ENCODE data around the gene HHEX. TPM values are rescaled to one million over a fixed set of nuclear protein-coding genes. Genes with fewer than 3 reads are reported as not detected.

Gene HHEX
- total RNA-seq, 1 experiment from 2014 or later: 0.19 TPM

GRCh38 chr10:92655426-92655825 is 34.3 kb upstream of the HHEX start:
- ChIA-PET CTCF (interaction anchor here (0.5 kb wide), 1 partner anchor 235 kb away, joined by 3 read pairs; no protein-coding TSS in a partner anchor), POLR2A (no interaction called here)
- Mint-ChIP-seq H3K9me3 (ENCODE audit: unreplicated experiment) (no peaks in the 10 kb centered on the region), H3K27me3 (ENCODE audit: insufficient read depth, unreplicated experiment) (no peaks in the 10 kb centered on the region), H3K4me1 (ENCODE audit: insufficient read depth, unreplicated experiment) (no peaks in the 10 kb centered on the region), H3K4me3 (ENCODE audit: unreplicated experiment) (no peak overlapping the region), H3K27ac (ENCODE audit: low read depth, unreplicated experiment) (no peak overlapping the region), H3K36me3 (ENCODE audit: insufficient read depth, unreplicated experiment) (peaks cover 31% of the 10 kb centered on the region)
- no peak for TF ChIP-seq CTCF (IDR thresholded peaks at IDR 0.05; ENCODE audit: unreplicated experiment)
- DNase-seq (ENCODE audit: unreplicated experiment): no peak
- intact Hi-C loops (cut with micrococcal nuclease): no loop called here
- BruUV-seq (replicated peaks): no TSS peak

GRCh38 chr10:92656266-92656961 is 33.3 kb upstream of the HHEX start:
- BruUV-seq (replicated peaks): no TSS peak
- no peaks in the 10 kb centered on the region for H3K27me3 Mint-ChIP-seq (ENCODE audit: insufficient read depth, unreplicated experiment)
- H3K4me1 Mint-ChIP-seq (ENCODE audit: insufficient read depth, unreplicated experiment): no peaks in the 10 kb centered on the region
- no peak for DNase-seq (ENCODE audit: unreplicated experiment)
- ChIA-PET POLR2A (interaction anchor here (0.7 kb wide), 1 partner anchor 17 kb away, joined by 3 read pairs; no protein-coding TSS in a partner anchor), CTCF (no interaction called here)
- H3K4me3 Mint-ChIP-seq (ENCODE audit: unreplicated experiment): no peak overlapping the region
- intact Hi-C loops (cut with micrococcal nuclease): no loop called here
- no peak for TF ChIP-seq CTCF (IDR thresholded peaks at IDR 0.05; ENCODE audit: unreplicated experiment)
- H3K27ac Mint-ChIP-seq (ENCODE audit: low read depth, unreplicated experiment): no peak overlapping the region
- H3K36me3 Mint-ChIP-seq (ENCODE audit: insufficient read depth, unreplicated experiment): peaks cover 31% of the 10 kb centered on the region
- H3K9me3 Mint-ChIP-seq (ENCODE audit: unreplicated experiment): no peaks in the 10 kb centered on the region

- peak; percentile 34 for DNase-seq (ENCODE audit: unreplicated experiment)
- no peak overlapping the region for H3K4me3 Mint-ChIP-seq (ENCODE audit: unreplicated experiment)
- no peaks in the 10 kb centered on the region for H3K9me3 Mint-ChIP-seq (ENCODE audit: unreplicated experiment)
- no peak overlapping the region for H3K27ac Mint-ChIP-seq (ENCODE audit: low read depth, unreplicated experiment)
- intact Hi-C loops (cut with micrococcal nuclease): no loop called here
- BruUV-seq (replicated peaks): no TSS peak
- H3K36me3 Mint-ChIP-seq (ENCODE audit: insufficient read depth, unreplicated experiment): peaks cover 27% of the 10 kb centered on the region
- H3K27me3 Mint-ChIP-seq (ENCODE audit: insufficient read depth, unreplicated experiment): no peaks in the 10 kb centered on the region
- TF ChIP-seq CTCF (IDR thresholded peaks at IDR 0.05; ENCODE audit: unreplicated experiment): no peak
- POLR2A ChIA-PET: interaction anchor here (0.7 to 0.9 kb wide), 2 partner anchors 9 to 18 kb away, joined by 3 read pairs; no protein-coding TSS in a partner anchor
- CTCF ChIA-PET: no interaction called here
- no peaks in the 10 kb centered on the region for H3K4me1 Mint-ChIP-seq (ENCODE audit: insufficient read depth, unreplicated experiment)
Measured at GRCh38 chr10:92657024-92657423, 32.7 kb upstream of the HHEX start.

GRCh38 chr10:92662848-92663247 is 26.9 kb upstream of the HHEX start:
- no peak for DNase-seq (ENCODE audit: unreplicated experiment)
- Mint-ChIP-seq H3K36me3 (ENCODE audit: insufficient read depth, unreplicated experiment) (no peaks in the 10 kb centered on the region), H3K9me3 (ENCODE audit: unreplicated experiment) (peaks cover 11% of the 10 kb centered on the region), H3K4me3 (ENCODE audit: unreplicated experiment) (no peak overlapping the region), H3K27ac (ENCODE audit: low read depth, unreplicated experiment) (no peak overlapping the region), H3K4me1 (ENCODE audit: insufficient read depth, unreplicated experiment) (no peaks in the 10 kb centered on the region), H3K27me3 (ENCODE audit: insufficient read depth, unreplicated experiment) (no peaks in the 10 kb centered on the region)
- TF ChIP-seq CTCF (IDR thresholded peaks at IDR 0.05; ENCODE audit: unreplicated experiment): no peak
- intact Hi-C loops (cut with micrococcal nuclease): no loop called here
- BruUV-seq (replicated peaks): no TSS peak
- ChIA-PET CTCF (no interaction called here), POLR2A (interaction anchor here (0.7 kb wide), 1 partner anchor 63 kb away, joined by 3 read pairs; no protein-coding TSS in a partner anchor)
